ENCODE results near the gene MORC1. TPM values are rescaled to one million over a fixed set of nuclear protein-coding genes. Genes with fewer than 3 reads are reported as not detected.

Gene MORC1
- total RNA-seq, 2 experiments from 2014 or later, result not detected

DNA sequence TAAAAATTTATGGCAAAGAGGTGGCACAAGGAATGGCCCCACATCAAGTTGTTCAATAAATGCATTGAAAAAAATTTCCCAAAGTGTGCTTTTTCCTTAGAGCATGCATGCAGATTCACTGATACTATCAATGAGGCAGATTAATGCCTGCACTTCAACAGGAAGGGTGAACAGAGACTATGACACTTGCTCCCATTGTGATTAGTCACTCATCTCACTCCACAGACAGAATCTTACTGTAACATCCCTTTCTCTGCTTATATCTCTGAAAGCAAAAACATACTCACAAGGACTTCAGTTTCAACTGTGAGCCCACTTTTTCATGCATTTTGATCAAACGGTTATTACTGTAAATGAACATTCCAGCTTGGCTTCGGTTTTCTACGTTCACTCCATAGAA, 60.9 kb downstream of the MORC1 start:
- Mint-ChIP-seq H3K4me1 (ENCODE audit: low read depth) (peaks cover 9% of the 10 kb centered on the region), H3K9me3 (no peaks in the 10 kb centered on the region), H3K27ac (no peak overlapping the region), H3K36me3 (ENCODE audit: low read depth) (no peaks in the 10 kb centered on the region), H3K27me3 (peaks cover 18% of the 10 kb centered on the region), H3K4me3 (no peak overlapping the region)
- POLR2A ChIA-PET, result no interaction called here
- H3K9me3 ChIP-seq (ENCODE audit: control insufficient read depth in 1 of 2, insufficient read depth in 1 of 2, low read length in 2 of 2), result no peaks in the 10 kb centered on the region
- CTCF ChIA-PET, result no interaction called here
- no peak for DNase-seq
- H3K4me3 ChIP-seq (ENCODE audit: low read length), result no peak overlapping the region
- peaks cover 0 to 10% of the 10 kb centered on the region in 2 experiments for H3K27me3 ChIP-seq (ENCODE audit: control insufficient read depth in 1 of 2, insufficient read depth in 2 of 2, low read length in 2 of 2)
- ATAC-seq (ENCODE audit: poor library complexity), result no peak
- intact Hi-C loops (cut with DNase I, micrococcal nuclease), result no loop called here
- TF ChIP-seq, protein P1, sequence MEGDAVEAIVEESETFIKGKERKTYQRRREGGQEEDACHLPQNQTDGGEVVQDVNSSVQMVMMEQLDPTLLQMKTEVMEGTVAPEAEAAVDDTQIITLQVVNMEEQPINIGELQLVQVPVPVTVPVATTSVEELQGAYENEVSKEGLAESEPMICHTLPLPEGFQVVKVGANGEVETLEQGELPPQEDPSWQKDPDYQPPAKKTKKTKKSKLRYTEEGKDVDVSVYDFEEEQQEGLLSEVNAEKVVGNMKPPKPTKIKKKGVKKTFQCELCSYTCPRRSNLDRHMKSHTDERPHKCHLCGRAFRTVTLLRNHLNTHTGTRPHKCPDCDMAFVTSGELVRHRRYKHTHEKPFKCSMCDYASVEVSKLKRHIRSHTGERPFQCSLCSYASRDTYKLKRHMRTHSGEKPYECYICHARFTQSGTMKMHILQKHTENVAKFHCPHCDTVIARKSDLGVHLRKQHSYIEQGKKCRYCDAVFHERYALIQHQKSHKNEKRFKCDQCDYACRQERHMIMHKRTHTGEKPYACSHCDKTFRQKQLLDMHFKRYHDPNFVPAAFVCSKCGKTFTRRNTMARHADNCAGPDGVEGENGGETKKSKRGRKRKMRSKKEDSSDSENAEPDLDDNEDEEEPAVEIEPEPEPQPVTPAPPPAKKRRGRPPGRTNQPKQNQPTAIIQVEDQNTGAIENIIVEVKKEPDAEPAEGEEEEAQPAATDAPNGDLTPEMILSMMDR (IDR thresholded peaks at IDR 0.05), result no peak
- no peaks in the 10 kb centered on the region for H3K36me3 ChIP-seq (ENCODE audit: insufficient read depth, low read length)
- no peaks in the 10 kb centered on the region for H3K4me1 ChIP-seq (ENCODE audit: insufficient read depth, low read length)
- H3K27ac ChIP-seq (ENCODE audit: low read depth in 1 of 2, low read length in 2 of 2), result no peak overlapping the region

DNA sequence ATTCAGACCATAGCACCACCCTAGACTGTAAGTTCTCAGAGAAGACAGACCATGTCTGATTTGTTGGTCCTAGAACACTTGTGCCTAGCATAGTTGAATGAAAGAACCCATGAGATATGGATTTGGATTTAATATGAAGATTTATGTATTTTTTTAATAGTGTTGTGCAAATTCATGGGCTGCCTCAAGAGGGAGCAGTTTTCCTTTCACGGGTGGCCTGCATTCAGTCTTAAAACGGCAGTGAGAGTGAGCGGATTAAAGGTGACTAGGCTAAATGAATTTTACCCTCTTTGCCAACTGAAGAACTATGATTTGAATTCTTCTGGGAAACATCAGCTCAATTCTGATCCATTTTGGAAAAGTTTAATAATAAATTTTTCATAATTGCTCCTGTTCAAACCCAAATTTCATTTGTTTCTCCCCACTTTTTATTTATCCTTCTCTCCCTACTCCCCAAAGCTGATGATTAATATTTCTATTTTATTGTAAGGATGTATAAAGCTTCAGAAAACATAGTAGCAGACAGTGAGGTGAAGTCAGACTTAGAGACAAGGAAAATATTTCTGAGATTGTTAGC, 67.3 kb downstream of the MORC1 start:
- TF ChIP-seq, protein P1 (IDR thresholded peaks at IDR 0.05), result peak; percentile 58
- H3K27me3 Mint-ChIP-seq, result no peaks in the 10 kb centered on the region
- no peaks in the 10 kb centered on the region for H3K36me3 ChIP-seq (ENCODE audit: insufficient read depth, low read length)
- no peak overlapping the region for H3K27ac ChIP-seq (ENCODE audit: low read depth in 1 of 2, low read length in 2 of 2)
- no peak overlapping the region for H3K4me3 ChIP-seq (ENCODE audit: low read length)
- H3K27me3 ChIP-seq (ENCODE audit: control insufficient read depth in 1 of 2, insufficient read depth in 2 of 2, low read length in 2 of 2), result no peaks in the 10 kb centered on the region
- no peak for ATAC-seq (ENCODE audit: poor library complexity)
- no peaks in the 10 kb centered on the region for H3K9me3 ChIP-seq (ENCODE audit: control insufficient read depth in 1 of 2, insufficient read depth in 1 of 2, low read length in 2 of 2)
- H3K9me3 Mint-ChIP-seq, result no peaks in the 10 kb centered on the region
- no peaks in the 10 kb centered on the region for H3K4me1 ChIP-seq (ENCODE audit: insufficient read depth, low read length)
- H3K4me1 Mint-ChIP-seq (ENCODE audit: low read depth), result no peaks in the 10 kb centered on the region
- CTCF ChIA-PET, result no interaction called here
- DNase-seq, result peak in 3 of 14 experiments; percentile 27 to 53 (median 41)
- no peaks in the 10 kb centered on the region for H3K36me3 Mint-ChIP-seq (ENCODE audit: low read depth)
- intact Hi-C loops (cut with DNase I, micrococcal nuclease), result no loop called here
- no peak overlapping the region for H3K4me3 Mint-ChIP-seq
- no peak overlapping the region for H3K27ac Mint-ChIP-seq
- POLR2A ChIA-PET, result no interaction called here

GRCh38 chr3:109047366-109047765, 70.6 kb downstream of the MORC1 start:
- intact Hi-C loops (cut with DNase I, micrococcal nuclease), result no loop called here
- Mint-ChIP-seq H3K27ac (no peak overlapping the region), H3K4me1 (ENCODE audit: low read depth) (no peaks in the 10 kb centered on the region)

More at GRCh38 chr3:109047366-109047765, 70.6 kb downstream of the MORC1 start:
- Histone ChIP-seq H3K27ac (ENCODE audit: low read depth in 1 of 2, low read length in 2 of 2) (no peak overlapping the region), H3K4me1 (ENCODE audit: insufficient read depth, low read length) (no peaks in the 10 kb centered on the region), H3K4me3 (ENCODE audit: low read length) (no peak overlapping the region), H3K9me3 (ENCODE audit: control insufficient read depth in 1 of 2, insufficient read depth in 1 of 2, low read length in 2 of 2) (no peaks in the 10 kb centered on the region), H3K27me3 (ENCODE audit: control insufficient read depth in 1 of 2, insufficient read depth in 2 of 2, low read length in 2 of 2) (no peaks in the 10 kb centered on the region), H3K36me3 (ENCODE audit: insufficient read depth, low read length) (no peaks in the 10 kb centered on the region)
- CTCF ChIA-PET, result no interaction called here
- ATAC-seq (ENCODE audit: poor library complexity) (no peak), DNase-seq (no peak)
- TF ChIP-seq, protein P1 (IDR thresholded peaks at IDR 0.05), result no peak
- POLR2A ChIA-PET, result no interaction called here
- no peaks in the 10 kb centered on the region for H3K9me3 Mint-ChIP-seq
- no peaks in the 10 kb centered on the region for H3K27me3 Mint-ChIP-seq
- H3K4me3 Mint-ChIP-seq, result no peak overlapping the region
- no peaks in the 10 kb centered on the region for H3K36me3 Mint-ChIP-seq (ENCODE audit: low read depth)
